WTC11 (cell line): ENCODE data around the gene PPP4R4. TPM values are rescaled to one million over a fixed set of nuclear protein-coding genes. Genes with fewer than 3 reads are reported as not detected.

Source experiments
- ATAC-seq: fragments of 200-7000 bp; cut with Tn5 transposase; 2 replicates; pipeline ENCODE4 v1.10.0; 2021; ENCODE audit warnings: mild to moderate bottlenecking, moderate library complexity
- CTCF ChIA-PET: fragments of 300-600 bp; sonication (Branson Sonifier 250); formaldehyde crosslinking; loops from one replicate; lab custom pipeline; 2021; ENCODE audit warnings: antibody characterized with exemption; lab: Charles Lee
- POLR2A ChIA-PET: fragments of 350-600 bp; sonication (Branson Sonifier 250); formaldehyde crosslinking; loops from one replicate; lab custom pipeline; 2021; ENCODE audit warnings: antibody characterized with exemption; lab: Charles Lee
- DNase-seq: peaks from one replicate; pipeline ENCODE4 v3.0.0; 2021; ENCODE audit warnings: low spot score
- H3K27ac Mint-ChIP-seq: 2 replicates; pipeline ENCODE4 v1.8.0; 2021; ENCODE audit warnings: mixed read lengths
- H3K27me3 Mint-ChIP-seq: 2 replicates; pipeline ENCODE4 v1.8.0; 2021; ENCODE audit warnings: low read depth, mild to moderate bottlenecking, moderate library complexity, mixed read lengths
- H3K36me3 Mint-ChIP-seq: 2 replicates; pipeline ENCODE4 v1.8.0; 2021; ENCODE audit warnings: mixed read lengths
- H3K4me1 Mint-ChIP-seq: 2 replicates; pipeline ENCODE4 v1.8.0; 2022; ENCODE audit warnings: mixed read lengths
- H3K4me3 Mint-ChIP-seq: 2 replicates; pipeline ENCODE4 v1.8.0; 2021; ENCODE audit warnings: mild to moderate bottlenecking, moderate library complexity, mixed read lengths
- H3K9me3 Mint-ChIP-seq: 2 replicates; pipeline ENCODE4 v1.8.0; 2021; ENCODE audit warnings: mixed read lengths
- ARID4B ChIP-seq: sonication (generic); formaldehyde crosslinking; IDR thresholded peaks from 2 replicates; pipeline ENCODE4 v1.8.0; 2023; ENCODE audit warnings: missing genetic modification reagents, mild to moderate bottlenecking, borderline replicate concordance
- ATF6 ChIP-seq: sonication (generic); formaldehyde crosslinking; IDR thresholded peaks from 2 replicates; pipeline ENCODE4 v1.8.1; 2023; ENCODE audit warnings: mild to moderate bottlenecking, missing genetic modification reagents
- CDX4 ChIP-seq: fragments of 250-450 bp; sonication (Bioruptor Pico); IDR thresholded peaks from 2 replicates; pipeline ENCODE4 v1.9.0; 2021; ENCODE audit warnings: moderate library complexity, mild to moderate bottlenecking, inconsistent platforms, borderline replicate concordance
- E2F4 ChIP-seq: sonication (generic); formaldehyde crosslinking; IDR thresholded peaks from 2 replicates; pipeline ENCODE4 v1.8.1; 2022; ENCODE audit warnings: low read depth, mild to moderate bottlenecking, moderate library complexity, missing genetic modification reagents, borderline replicate concordance
- ESRRA ChIP-seq: sonication (generic); formaldehyde crosslinking; IDR thresholded peaks from 2 replicates; pipeline ENCODE4 v1.8.1; 2022; ENCODE audit warnings: mild to moderate bottlenecking, missing genetic modification reagents, borderline replicate concordance
- ETV6 ChIP-seq: sonication (generic); formaldehyde crosslinking; IDR thresholded peaks from 2 replicates; pipeline ENCODE4 v1.8.1; 2022; ENCODE audit warnings: mild to moderate bottlenecking, missing genetic modification reagents
- GRHL2 ChIP-seq: fragments of 250-450 bp; sonication (Bioruptor Pico); IDR thresholded peaks from 2 replicates; pipeline ENCODE4 v1.8.0; 2022; ENCODE audit warnings: mild to moderate bottlenecking, moderate library complexity; ENCODE audit not compliant: insufficient replicate concordance, severe bottlenecking
- HMGXB4 ChIP-seq: sonication (generic); formaldehyde crosslinking; IDR thresholded peaks from 2 replicates; pipeline ENCODE4 v1.8.1; 2023; ENCODE audit warnings: mild to moderate bottlenecking, moderate library complexity, missing genetic modification reagents
- KAT7 ChIP-seq: sonication (generic); formaldehyde crosslinking; IDR thresholded peaks from 2 replicates; pipeline ENCODE4 v1.8.1; 2023; ENCODE audit warnings: missing genetic modification reagents, mild to moderate bottlenecking, borderline replicate concordance
- NFATC4 ChIP-seq: fragments of 250-450 bp; sonication (Bioruptor Pico); IDR thresholded peaks from 2 replicates; pipeline ENCODE4 v1.9.0; 2021; ENCODE audit warnings: mild to moderate bottlenecking
- NR1H2 ChIP-seq: sonication (generic); formaldehyde crosslinking; IDR thresholded peaks from 2 replicates; pipeline ENCODE4 v1.9.0; 2021; ENCODE audit warnings: mild to moderate bottlenecking, moderate library complexity, missing genetic modification reagents
- NR3C1 ChIP-seq: sonication (generic); formaldehyde crosslinking; conservative IDR thresholded peaks from 2 replicates; pipeline ENCODE4 v1.8.1; 2023; ENCODE audit warnings: low read depth, mild to moderate bottlenecking, missing genetic modification reagents
- ZBTB21 ChIP-seq: sonication (generic); formaldehyde crosslinking; IDR thresholded peaks from 2 replicates; pipeline ENCODE4 v1.8.1; 2023; ENCODE audit warnings: mild to moderate bottlenecking, missing genetic modification reagents, borderline replicate concordance
- ZNF219 ChIP-seq: sonication (generic); formaldehyde crosslinking; IDR thresholded peaks from 2 replicates; pipeline ENCODE4 v1.8.0; 2023; ENCODE audit warnings: missing genetic modification reagents, mild to moderate bottlenecking, borderline replicate concordance
- total RNA-seq: library from RNA; stranded (reverse); gene quantifications from 3 replicates; pipeline ENCODE4 v1.2.3, GENCODE V29; 2021

PPP4R4 gene
- total RNA-seq, 1 experiment from 2014 or later = 9.6 TPM

GRCh38 chr14:94177806-94178205 is 3.7 kb downstream of the PPP4R4 start (continued):
- TF ChIP-seq NR3C1 (CRISPR knock-in tag) = no peak
- no peak for TF ChIP-seq NFATC4

- no peak for ATAC-seq
- H3K27ac Mint-ChIP-seq = no peak overlapping the region
- no peak overlapping the region for H3K4me3 Mint-ChIP-seq
- peaks cover 23% of the 10 kb centered on the region for H3K27me3 Mint-ChIP-seq
- ChIA-PET CTCF (interaction anchor here (1.1 to 2.1 kb wide), 7 partner anchors 10 to 143 kb away, joined by 3 to 40 read pairs (median 8); no protein-coding TSS in a partner anchor), POLR2A (no interaction called here)
- no peaks in the 10 kb centered on the region for H3K9me3 Mint-ChIP-seq
- no peak for TF ChIP-seq ETV6 (CRISPR knock-in tag)
- no peak for TF ChIP-seq ESRRA (CRISPR knock-in tag)
- no peak for TF ChIP-seq KAT7 (CRISPR knock-in tag)
- no peak for TF ChIP-seq ATF6 (CRISPR knock-in tag)
- no peak for TF ChIP-seq NR1H2 (CRISPR knock-in tag)
- no peak for TF ChIP-seq HMGXB4 (CRISPR knock-in tag)
- no peak for TF ChIP-seq ARID4B
- TF ChIP-seq ZBTB21 (CRISPR knock-in tag) = no peak
- no peak for TF ChIP-seq ZNF219 (CRISPR knock-in tag)
- TF ChIP-seq GRHL2 = no peak
- TF ChIP-seq E2F4 (CRISPR knock-in tag) = no peak
- no peak for TF ChIP-seq CDX4 (CRISPR knock-in tag)
- no peak for DNase-seq
- H3K4me1 Mint-ChIP-seq = peaks cover 40% of the 10 kb centered on the region
- H3K36me3 Mint-ChIP-seq = no peaks in the 10 kb centered on the region
These were observed 5.1 kb downstream of the PPP4R4 start for GRCh38 chr14:94179244-94179643.
